Measurements from ENCODE around the gene RNASE13.

DNA sequence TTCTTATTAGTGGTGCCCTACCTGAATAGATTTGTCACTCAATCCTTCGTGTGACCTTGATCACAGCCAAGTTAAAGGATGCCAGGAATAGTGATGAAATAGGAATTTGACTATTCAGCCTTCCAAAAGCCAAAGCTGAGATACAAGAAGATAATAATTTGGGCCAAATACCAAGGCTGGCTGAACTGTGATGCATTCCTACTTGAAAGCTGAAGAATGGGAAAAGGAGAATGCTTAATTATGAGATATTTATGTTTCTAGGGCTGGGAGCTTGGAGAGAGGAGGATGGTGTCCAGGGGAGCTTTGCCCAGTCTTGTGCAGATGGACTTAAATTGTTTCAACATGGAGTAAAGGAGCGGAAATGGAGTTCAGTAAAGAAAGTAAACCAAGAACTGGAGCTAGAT is 12.8 kb upstream of the RNASE13 start:
- TF ChIP-seq, protein P1, sequence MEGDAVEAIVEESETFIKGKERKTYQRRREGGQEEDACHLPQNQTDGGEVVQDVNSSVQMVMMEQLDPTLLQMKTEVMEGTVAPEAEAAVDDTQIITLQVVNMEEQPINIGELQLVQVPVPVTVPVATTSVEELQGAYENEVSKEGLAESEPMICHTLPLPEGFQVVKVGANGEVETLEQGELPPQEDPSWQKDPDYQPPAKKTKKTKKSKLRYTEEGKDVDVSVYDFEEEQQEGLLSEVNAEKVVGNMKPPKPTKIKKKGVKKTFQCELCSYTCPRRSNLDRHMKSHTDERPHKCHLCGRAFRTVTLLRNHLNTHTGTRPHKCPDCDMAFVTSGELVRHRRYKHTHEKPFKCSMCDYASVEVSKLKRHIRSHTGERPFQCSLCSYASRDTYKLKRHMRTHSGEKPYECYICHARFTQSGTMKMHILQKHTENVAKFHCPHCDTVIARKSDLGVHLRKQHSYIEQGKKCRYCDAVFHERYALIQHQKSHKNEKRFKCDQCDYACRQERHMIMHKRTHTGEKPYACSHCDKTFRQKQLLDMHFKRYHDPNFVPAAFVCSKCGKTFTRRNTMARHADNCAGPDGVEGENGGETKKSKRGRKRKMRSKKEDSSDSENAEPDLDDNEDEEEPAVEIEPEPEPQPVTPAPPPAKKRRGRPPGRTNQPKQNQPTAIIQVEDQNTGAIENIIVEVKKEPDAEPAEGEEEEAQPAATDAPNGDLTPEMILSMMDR (IDR thresholded peaks at IDR 0.05; ENCODE audit: low read length) = no peak
- TF ChIP-seq EZH2 (IDR thresholded peaks at IDR 0.05; ENCODE audit: borderline replicate concordance, low read length) = no peak

Measured in OCI-LY1 (cell line).